HCT116 (cell line): Measurements from ENCODE around the gene EML4. TPM values are rescaled to one million over a fixed set of nuclear protein-coding genes. Genes with fewer than 3 reads are reported as not detected.

ENCODE experiments used
- ATAC-seq: fragments of 200-7000 bp; cut with Tn5 transposase; 2 replicates; pipeline ENCODE4 v1.9.1; 2020; ENCODE audit warnings: mild to moderate bottlenecking, moderate library complexity
- BruUV-seq: library from RNA; stranded (reverse); fragments of 400-500 nt; replicated peaks from 2 replicates; lab custom pipeline; 2021; lab: Mats Ljungman, UMichigan
- CTCF ChIA-PET: fragments of 300-600 bp; sonication (Branson Sonifier 250); formaldehyde crosslinking; loops from one replicate; lab custom pipeline; 2021; ENCODE audit warnings: antibody characterized with exemption; lab: Charles Lee
- POLR2A ChIA-PET: fragments of 300-600, 350-600 bp; sonication (Branson Sonifier 250); formaldehyde crosslinking; loops from one replicate; lab custom pipeline; 2021; ENCODE audit warnings: antibody characterized with exemption; lab: Charles Lee
- RAD21 ChIA-PET, 2 experiments: fragments of 300-600 bp; sonication (Branson Sonifier 250); formaldehyde crosslinking; loops; one replicate each; lab custom pipeline; 2023; ENCODE audit warnings: low total read pairs in 2 of 2; ENCODE audit not compliant: uncharacterized antibody in 2 of 2, unreplicated experiment in 2 of 2, low non-redundant PET in 1 of 2; lab: Charles Lee
- DNase-seq: peaks from one replicate; pipeline ENCODE4 v3.0.0-alpha.2; 2010; ENCODE audit warnings: low read depth, low spot score
- H2AFZ ChIP-seq: fragments of 200-600 bp; shearing (Covaris generic), sonication (generic); 2 replicates; pipeline ENCODE4 v1.6.1; 2017; ENCODE audit warnings: low read depth, mixed run types, mixed read lengths, antibody characterized with exemption, low read length; ENCODE audit not compliant: poor library complexity, severe bottlenecking
- H3K27ac ChIP-seq: 2 replicates; pipeline ENCODE4 v1.5.1; 2012; ENCODE audit warnings: low read depth, low read length
- H3K27me3 ChIP-seq: fragments of 200-600 bp; sonication (generic); 2 replicates; pipeline ENCODE4 v1.6.1; 2016; ENCODE audit warnings: mixed run types, low read length, mixed read lengths; ENCODE audit not compliant: insufficient read depth
- H3K36me3 ChIP-seq, 2 experiments: fragments of 200-500 bp in 1 of 2; fragments of 200-600 bp in 1 of 2; sonication (Bioruptor generic) in 1 of 2; sonication (generic) in 1 of 2; 2 replicates each; pipeline versions ENCODE4 v1.5.1 to v1.6.1; 2014 to 2016; ENCODE audit warnings: low read length in 2 of 2, inconsistent platforms in 1 of 2, mixed read lengths in 1 of 2, mixed run types in 1 of 2; ENCODE audit not compliant: insufficient read depth in 2 of 2, control insufficient read depth in 1 of 2
- H3K4me1 ChIP-seq, 2 experiments: fragments of 200-600 bp in 1 of 2; sonication (generic) in 1 of 2; 2 replicates each; pipeline versions ENCODE4 v1.5.1 to v1.6.1; 2012 to 2017; ENCODE audit warnings: low read length in 2 of 2, inconsistent platforms in 1 of 2, mild to moderate bottlenecking in 1 of 2, mixed read lengths in 1 of 2, mixed run types in 1 of 2, moderate library complexity in 1 of 2; ENCODE audit not compliant: insufficient read depth in 2 of 2, control insufficient read depth in 1 of 2
- H3K4me2 ChIP-seq: fragments of 200-600 bp; sonication (generic); 2 replicates; pipeline ENCODE4 v1.6.1; 2017; ENCODE audit warnings: mixed run types, low read length, mixed read lengths
- H3K4me3 ChIP-seq, 2 experiments: fragments of 200-600 bp in 1 of 2; sonication (generic) in 1 of 2; replicated peaks in 1 of 2; 2 replicates each; pipeline ENCODE4 v1.5.1; 2011 to 2016; ENCODE audit warnings: low read length in 2 of 2, control low read depth in 1 of 2, low read depth in 1 of 2, mild to moderate bottlenecking in 1 of 2, mixed read lengths in 1 of 2, mixed run types in 1 of 2
- H3K79me2 ChIP-seq: fragments of 200-600 bp; sonication (generic); 2 replicates; pipeline ENCODE4 v1.6.1; 2017; ENCODE audit warnings: mild to moderate bottlenecking, mixed run types, low read length, moderate library complexity, mixed read lengths; ENCODE audit not compliant: insufficient read depth
- H3K9ac ChIP-seq: fragments of 200-600 bp; sonication (generic); 2 replicates; pipeline ENCODE4 v1.6.1; 2016; ENCODE audit warnings: low read length, mixed read lengths
- H3K9me2 ChIP-seq: fragments of 200-600 bp; sonication (generic), shearing (Covaris generic); 2 replicates; pipeline ENCODE4 v1.6.1; 2017; ENCODE audit warnings: mixed run types, mild to moderate bottlenecking, moderate library complexity; ENCODE audit not compliant: insufficient read depth
- H3K9me3 ChIP-seq, 2 experiments: fragments of 200-500 bp in 1 of 2; fragments of 200-600 bp in 1 of 2; sonication (Bioruptor generic) in 1 of 2; sonication (generic) in 1 of 2; 2 replicates each; pipeline ENCODE4 v1.6.1; 2014 to 2017; ENCODE audit warnings: low read length in 2 of 2, mixed read lengths in 2 of 2, inconsistent platforms in 1 of 2, low read depth in 1 of 2, mild to moderate bottlenecking in 1 of 2, mixed run types in 1 of 2, moderate library complexity in 1 of 2; ENCODE audit not compliant: control insufficient read depth in 1 of 2, insufficient read depth in 1 of 2
- H4K20me1 ChIP-seq: fragments of 200-600 bp; sonication (generic), shearing (Covaris generic); 2 replicates; pipeline ENCODE4 v1.6.1; 2017; ENCODE audit warnings: mixed run types, mild to moderate bottlenecking, moderate library complexity; ENCODE audit not compliant: insufficient read depth
- ATF3 ChIP-seq: IDR thresholded peaks from 2 replicates; pipeline ENCODE4 v1.6.1; 2012
- CEBPB ChIP-seq: IDR thresholded peaks from 2 replicates; pipeline ENCODE4 v1.6.1; 2012; ENCODE audit warnings: low read depth
- CTCF ChIP-seq, 3 experiments: fragments of 200-600 bp in 1 of 3; sonication (generic) in 1 of 3; IDR thresholded peaks in 2 of 3; conservative IDR thresholded peaks in 1 of 3; 2 replicates each; pipeline ENCODE4 v1.5.1; 2012 to 2017; ENCODE audit warnings: low read depth in 2 of 3, low read length in 2 of 3, antibody characterized with exemption in 1 of 3, borderline replicate concordance in 1 of 3, control low read depth in 1 of 3, mild to moderate bottlenecking in 1 of 3, mixed read lengths in 1 of 3, mixed run types in 1 of 3, moderate library complexity in 1 of 3; ENCODE audit not compliant: insufficient read depth in 1 of 3
- EGR1 ChIP-seq: IDR thresholded peaks from 2 replicates; pipeline ENCODE4 v1.6.1; 2012; ENCODE audit warnings: low read depth
- EZH2 ChIP-seq: fragments of 200-600 bp; sonication (generic); IDR thresholded peaks from 2 replicates; pipeline ENCODE4 v1.6.1; 2017; ENCODE audit warnings: antibody characterized with exemption, mixed run types
- FOSL1 ChIP-seq: IDR thresholded peaks from 2 replicates; pipeline ENCODE4 v1.6.1; 2012; ENCODE audit warnings: low read depth
- JUND ChIP-seq: IDR thresholded peaks from 2 replicates; pipeline ENCODE4 v1.6.1; 2012
- RAD21 ChIP-seq: IDR thresholded peaks from 2 replicates; pipeline ENCODE4 v1.6.1; 2012; ENCODE audit warnings: low read depth, mild to moderate bottlenecking
- SIN3A ChIP-seq: IDR thresholded peaks from 2 replicates; pipeline ENCODE4 v1.6.1; 2012; ENCODE audit warnings: low read depth
- SRF ChIP-seq: IDR thresholded peaks from 2 replicates; pipeline ENCODE4 v1.6.1; 2012; ENCODE audit warnings: low read depth
- TCF7L2 ChIP-seq: IDR thresholded peaks from 2 replicates; pipeline ENCODE4 v1.7.0; 2011; ENCODE audit warnings: borderline replicate concordance, inconsistent platforms; ENCODE audit not compliant: insufficient read depth, insufficient read length; ENCODE audit errors: extremely low read depth
- ZBTB33 ChIP-seq: IDR thresholded peaks from 2 replicates; pipeline ENCODE4 v1.6.1; 2011; ENCODE audit warnings: mild to moderate bottlenecking, low read length, moderate library complexity; ENCODE audit not compliant: insufficient replicate concordance; ENCODE audit errors: extremely low read depth
- ZFX ChIP-seq: fragments of 450-650 bp; IDR thresholded peaks from 2 replicates; pipeline ENCODE4 v1.6.1; 2017
- ZNF274 ChIP-seq: fragments of 200-500 bp; sonication (Bioruptor generic); IDR thresholded peaks from 2 replicates; pipeline ENCODE4 v1.6.1; 2014; ENCODE audit warnings: mild to moderate bottlenecking, low read depth, low read length, inconsistent platforms
- intact Hi-C: fragments of 100-400 bp; cut with micrococcal nuclease; formaldehyde crosslinking; loops from 2 replicates; pipeline ENCODE4 v1.10.0; 2022
- total RNA-seq: library from RNA; stranded (reverse); gene quantifications from one replicate; pipeline ENCODE4 v1.2.1, GENCODE V29; 2021; ENCODE audit not compliant: unreplicated experiment

The EML4 gene
- total RNA-seq, 1 experiment from 2014 or later, result 53.5 TPM

- H3K79me2 ChIP-seq, result no peaks in the 10 kb centered on the region
- ChIA-PET POLR2A (no interaction called here), RAD21 (no interaction called here), CTCF (no interaction called here)
- H3K9me3 ChIP-seq, result no peaks in the 10 kb centered on the region
- H3K4me2 ChIP-seq, result no peak overlapping the region
- peaks cover 3 to 5% of the 10 kb centered on the region in 2 experiments; a peak in 3 of 4 replicates for H3K4me1 ChIP-seq
- H3K9ac ChIP-seq, result no peak overlapping the region
- intact Hi-C loops, result no loop called here
- H3K36me3 ChIP-seq, result no peaks in the 10 kb centered on the region
- TF ChIP-seq SIN3A (no peak), ZNF274 (no peak), EGR1 (no peak), JUND (no peak), RAD21 (no peak)
- no peaks in the 10 kb centered on the region for H3K9me2 ChIP-seq
- DNase-seq (no peak), ATAC-seq (no peak)
- no TSS peak for BruUV-seq
- no peaks in the 10 kb centered on the region for H4K20me1 ChIP-seq
- H3K27ac ChIP-seq, result no peak overlapping the region
- no peak overlapping the region for H3K4me3 ChIP-seq
- no peak overlapping the region for H2AFZ ChIP-seq
- no peaks in the 10 kb centered on the region for H3K27me3 ChIP-seq
Measured at GRCh38 chr2:42147641-42148274, 21.4 kb upstream of the EML4 start.

GRCh38 chr2:42150159-42150558 is 19.0 kb upstream of the EML4 start:
- Histone ChIP-seq H3K9me3 (no peaks in the 10 kb centered on the region), H3K4me1 (no peaks in the 10 kb centered on the region), H3K27ac (no peak overlapping the region), H3K79me2 (no peaks in the 10 kb centered on the region), H3K9ac (no peak overlapping the region), H4K20me1 (no peaks in the 10 kb centered on the region), H3K4me2 (no peak overlapping the region), H3K36me3 (no peaks in the 10 kb centered on the region), H3K27me3 (no peaks in the 10 kb centered on the region), H3K4me3 (no peak overlapping the region), H2AFZ (no peak overlapping the region), H3K9me2 (no peaks in the 10 kb centered on the region)
- TF ChIP-seq RAD21 (no peak), FOSL1 (no peak), ZFX (no peak), TCF7L2 (no peak), ATF3 (no peak), SRF (no peak), CEBPB (no peak), CTCF (IDR thresholded peaks at IDR 0.05 in 2 of 3, conservative IDR thresholded peaks at IDR 0.05 in 1 of 3; ENCODE audit: borderline replicate concordance in 1 of 3, insufficient read depth in 1 of 3, low read depth in 2 of 3, low read length in 2 of 3) (no peak), ZBTB33 (no peak), EGR1 (no peak), EZH2 (no peak)
- ChIA-PET POLR2A (no interaction called here), RAD21 (no interaction called here), CTCF (no interaction called here)
- no peak for ATAC-seq
- no peak for DNase-seq
- no TSS peak for BruUV-seq
- intact Hi-C loops, result no loop called here
